ENCODE data around the gene NMNAT2. TPM values are rescaled to one million over a fixed set of nuclear protein-coding genes. Genes with fewer than 3 reads are reported as not detected.

The NMNAT2 gene
- total RNA-seq, 4 donors from 2014 or later = 0.93 to 2.2 (median 1.9) TPM

GRCh38 chr1:183457449-183457848 is 39.3 kb upstream of the NMNAT2 start:
- H3K27me3 ChIP-seq = no peaks in the 10 kb centered on the region
- H3K9me3 ChIP-seq = no peaks in the 10 kb centered on the region
- no peaks in the 10 kb centered on the region for H3K36me3 ChIP-seq
- WGBS, 2 donors (ENCODE audit: low coverage in 1 of 2) = 76 to 77% methylated on average over 3 of the region's 3 CpGs
- no peak for ATAC-seq
- H3K4me1 ChIP-seq = no peaks in the 10 kb centered on the region
- H3K27ac ChIP-seq = no peak overlapping the region
- H3K4me3 ChIP-seq = no peak overlapping the region
- TF ChIP-seq POLR2A (IDR thresholded peaks at IDR 0.05) (no peak), EP300 (IDR thresholded peaks at IDR 0.05) (no peak), POLR2AphosphoS5 (IDR thresholded peaks at IDR 0.05) (no peak), CTCF (IDR thresholded peaks at IDR 0.05) (no peak)

- Histone ChIP-seq H3K9me3 (no peaks in the 10 kb centered on the region), H3K4me1 (no peaks in the 10 kb centered on the region), H3K27me3 (no peaks in the 10 kb centered on the region), H3K27ac (no peak overlapping the region), H3K36me3 (no peaks in the 10 kb centered on the region), H3K4me3 (no peak overlapping the region)
- TF ChIP-seq POLR2A (IDR thresholded peaks at IDR 0.05) = no peak
- TF ChIP-seq CTCF (IDR thresholded peaks at IDR 0.05) = no peak
- no peak for ATAC-seq
- 82 to 100% methylated on average over 1 of the region's 1 CpG for WGBS, 2 donors (ENCODE audit: low coverage in 1 of 2)
These were observed 38.6 kb upstream of the NMNAT2 start for GRCh38 chr1:183456826-183457225.

- no peak overlapping the region for H3K27ac ChIP-seq
- H3K36me3 ChIP-seq = no peaks in the 10 kb centered on the region
- ATAC-seq = no peak
- H3K9me3 ChIP-seq = no peaks in the 10 kb centered on the region
- TF ChIP-seq POLR2A (IDR thresholded peaks at IDR 0.05) (no peak), CTCF (IDR thresholded peaks at IDR 0.05) (no peak), EP300 (IDR thresholded peaks at IDR 0.05) (no peak), POLR2AphosphoS5 (IDR thresholded peaks at IDR 0.05) (no peak)
- H3K4me1 ChIP-seq = no peaks in the 10 kb centered on the region
- H3K4me3 ChIP-seq = no peak overlapping the region
- no peaks in the 10 kb centered on the region for H3K27me3 ChIP-seq
- WGBS, 2 donors (ENCODE audit: low coverage in 1 of 2) = 60 to 83% methylated on average over 1 of the region's 2 CpGs
These were observed 36.2 kb upstream of the NMNAT2 start for GRCh38 chr1:183454377-183454776.

GRCh38 chr1:183450093-183450492 is 31.9 kb upstream of the NMNAT2 start:
- no peaks in the 10 kb centered on the region for H3K9me3 ChIP-seq
- no peak overlapping the region for H3K27ac ChIP-seq
- no peak for ATAC-seq
- TF ChIP-seq CTCF (IDR thresholded peaks at IDR 0.05) (no peak), EP300 (IDR thresholded peaks at IDR 0.05) (no peak), POLR2A (IDR thresholded peaks at IDR 0.05) (no peak), POLR2AphosphoS5 (IDR thresholded peaks at IDR 0.05) (no peak)
- no peaks in the 10 kb centered on the region for H3K36me3 ChIP-seq
- no peak overlapping the region for H3K4me3 ChIP-seq
- 22 to 54% methylated on average over 2 of the region's 2 CpGs for WGBS, 2 donors (ENCODE audit: low coverage in 1 of 2)
- H3K27me3 ChIP-seq = no peaks in the 10 kb centered on the region
- no peaks in the 10 kb centered on the region for H3K4me1 ChIP-seq

- H3K27me3 ChIP-seq = no peaks in the 10 kb centered on the region
- TF ChIP-seq EP300 (IDR thresholded peaks at IDR 0.05) (no peak), POLR2A (IDR thresholded peaks at IDR 0.05) (no peak), CTCF (IDR thresholded peaks at IDR 0.05) (no peak), POLR2AphosphoS5 (IDR thresholded peaks at IDR 0.05) (no peak)
- no peak overlapping the region for H3K4me3 ChIP-seq
- H3K36me3 ChIP-seq = no peaks in the 10 kb centered on the region
- ATAC-seq = no peak
- no peaks in the 10 kb centered on the region for H3K4me1 ChIP-seq
- H3K9me3 ChIP-seq = no peaks in the 10 kb centered on the region
- no peak overlapping the region for H3K27ac ChIP-seq
- 89 to 97% methylated on average over 7 to 12 of the region's 13 CpGs for WGBS, 2 donors (ENCODE audit: low coverage in 1 of 2)
These were observed 31.1 kb upstream of the NMNAT2 start for GRCh38 chr1:183449223-183449770.
